Measurements from ENCODE around the gene MAEA.
"Not testable (repeated sequence)": the region's sequence is repeated elsewhere in the genome, so short reads cannot be mapped to it uniquely, and the experiment has no call there.

MAEA gene

GRCh38 chr4:1321946-1322650 is 32.4 kb downstream of the MAEA start:
- no peak for DNase-seq (ENCODE audit: low spot score)

GRCh38 chr4:1323280-1323634 is 33.6 kb downstream of the MAEA start:
- DNase-seq (ENCODE audit: low spot score), result no peak

GRCh38 chr4:1323635-1324442 is 34.1 kb downstream of the MAEA start:
- no peak for DNase-seq (ENCODE audit: low spot score)

DNA sequence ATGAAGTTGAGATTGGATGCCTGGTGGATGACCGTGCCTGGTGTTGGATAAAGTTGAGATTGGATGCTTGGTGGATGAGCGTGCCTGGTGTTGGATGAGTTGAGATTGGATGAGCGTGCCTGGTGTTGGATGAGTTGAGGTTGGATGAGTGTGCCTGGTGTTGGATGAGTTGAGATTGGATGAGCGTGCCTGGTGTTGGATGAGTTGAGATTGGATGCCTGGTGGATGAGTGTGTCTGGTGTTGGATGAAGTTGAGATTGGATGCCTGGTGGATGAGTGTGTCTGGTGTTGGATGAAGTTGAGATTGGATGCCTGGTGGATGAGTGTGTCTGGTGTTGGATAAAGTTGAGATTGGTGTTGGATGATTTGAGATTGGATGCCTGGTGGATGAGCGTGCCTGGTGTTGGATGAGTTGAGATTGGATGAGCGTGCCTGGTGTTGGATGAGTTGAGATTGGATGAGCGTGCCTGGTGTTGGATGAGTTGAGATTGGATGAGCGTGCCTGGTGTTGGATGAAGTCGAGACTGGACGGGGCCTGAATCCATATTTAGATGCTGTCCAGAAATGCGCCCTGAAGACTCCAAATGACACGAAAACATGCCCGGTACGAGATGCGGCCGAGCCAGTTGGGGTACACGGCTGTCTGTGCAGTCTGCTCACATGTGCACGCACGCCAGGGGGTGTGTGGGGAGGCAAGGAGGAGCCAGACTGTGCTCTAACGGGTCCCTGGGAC is 34.9 kb downstream of the MAEA start:
- not testable (repeated sequence) for DNase-seq (ENCODE audit: low spot score)

DNA sequence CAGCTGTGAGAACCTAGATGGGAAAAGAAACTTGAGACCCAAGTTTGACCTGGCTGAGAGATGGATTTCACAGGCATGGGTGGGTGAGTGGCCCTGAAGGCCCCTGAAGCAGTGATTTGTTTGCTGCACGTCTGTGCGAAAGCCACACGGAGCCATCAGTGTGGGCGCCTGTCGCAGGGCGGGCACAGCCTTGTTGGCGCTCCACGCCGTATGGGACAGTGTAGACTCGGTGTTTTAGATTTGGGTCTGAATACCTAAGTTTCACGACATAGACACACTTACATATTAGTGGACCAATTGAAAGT is 35.4 kb downstream of the MAEA start:
- no peak for DNase-seq (ENCODE audit: low spot score)

GRCh38 chr4:1325681-1326635 is 36.3 kb downstream of the MAEA start:
- no peak for DNase-seq (ENCODE audit: low spot score)

DNA sequence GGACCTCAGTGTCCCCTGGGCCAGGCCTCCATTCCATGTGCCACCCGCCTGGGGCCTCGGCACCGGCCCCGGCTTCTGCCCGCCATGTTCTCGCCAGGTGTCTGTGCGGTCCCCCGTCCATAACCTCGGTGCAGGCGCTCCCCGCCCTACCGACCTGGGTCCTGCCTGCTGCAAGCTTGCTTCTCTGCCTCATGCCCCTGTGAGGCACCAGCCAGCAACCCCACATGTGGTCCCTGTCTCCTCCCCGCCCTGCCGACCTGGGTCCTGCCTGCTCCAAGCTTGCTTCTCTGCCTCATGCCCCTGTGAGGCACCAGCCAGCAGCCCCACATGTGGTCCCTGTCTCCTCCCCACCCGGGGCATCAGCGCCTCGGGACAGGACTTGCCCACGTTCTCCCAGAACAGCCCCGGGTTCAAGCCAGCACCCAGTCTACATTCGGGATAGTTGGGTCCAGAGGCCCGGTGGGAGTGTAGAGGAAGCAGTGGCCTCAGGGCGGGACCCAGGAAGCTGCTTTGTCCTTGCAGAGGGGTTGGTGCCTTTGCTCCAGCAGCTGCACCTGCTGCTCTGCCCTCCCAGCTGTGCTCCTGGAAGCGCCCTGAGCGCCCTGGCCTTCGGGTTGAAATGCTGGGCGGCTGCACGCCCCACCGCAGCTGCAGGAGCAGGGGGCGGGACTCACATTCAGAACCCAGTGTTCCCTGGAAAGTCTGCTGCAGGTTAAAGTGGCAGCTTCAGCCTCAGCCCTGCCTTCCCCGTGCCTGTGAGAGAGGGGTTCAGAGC is 37.2 kb downstream of the MAEA start:
- DNase-seq (ENCODE audit: low spot score), result no peak

DNA sequence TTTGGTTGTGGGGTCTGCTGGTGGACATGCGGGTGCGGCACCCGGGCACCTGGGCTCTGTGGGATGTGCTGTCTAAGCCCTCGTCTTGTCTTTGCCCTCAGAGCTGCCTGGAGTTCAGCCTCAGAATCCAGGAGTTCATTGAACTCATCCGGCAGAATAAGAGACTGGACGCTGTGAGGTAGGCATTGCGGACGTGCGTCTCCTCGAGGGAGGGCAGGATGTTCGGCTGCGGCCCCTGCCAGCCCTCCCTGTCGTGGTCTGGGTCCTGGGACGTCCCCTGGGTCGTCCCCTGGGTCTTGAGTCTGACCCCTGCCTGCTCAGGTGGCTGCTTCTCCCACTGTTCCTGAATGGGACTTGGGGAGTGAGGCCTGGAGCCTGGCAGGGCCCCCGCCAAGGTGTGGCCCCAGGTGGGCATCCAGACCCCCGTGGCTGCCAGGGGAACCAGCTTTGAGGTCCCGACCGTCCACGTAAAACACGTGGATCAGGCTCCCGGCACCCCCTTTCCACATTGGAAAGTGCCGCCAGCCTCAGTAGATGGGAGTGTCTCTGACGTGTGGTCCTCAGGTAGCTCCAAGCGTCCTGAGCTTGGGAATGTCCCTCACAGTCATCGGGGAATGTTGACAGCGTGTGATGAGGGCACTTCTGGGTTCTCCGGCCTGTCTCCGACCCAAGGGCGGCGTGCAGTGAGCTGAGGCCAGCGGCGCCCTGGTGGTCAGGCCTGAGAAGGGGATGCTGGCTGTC is 38.0 kb downstream of the MAEA start:
- no peak for DNase-seq (ENCODE audit: low spot score)

DNA sequence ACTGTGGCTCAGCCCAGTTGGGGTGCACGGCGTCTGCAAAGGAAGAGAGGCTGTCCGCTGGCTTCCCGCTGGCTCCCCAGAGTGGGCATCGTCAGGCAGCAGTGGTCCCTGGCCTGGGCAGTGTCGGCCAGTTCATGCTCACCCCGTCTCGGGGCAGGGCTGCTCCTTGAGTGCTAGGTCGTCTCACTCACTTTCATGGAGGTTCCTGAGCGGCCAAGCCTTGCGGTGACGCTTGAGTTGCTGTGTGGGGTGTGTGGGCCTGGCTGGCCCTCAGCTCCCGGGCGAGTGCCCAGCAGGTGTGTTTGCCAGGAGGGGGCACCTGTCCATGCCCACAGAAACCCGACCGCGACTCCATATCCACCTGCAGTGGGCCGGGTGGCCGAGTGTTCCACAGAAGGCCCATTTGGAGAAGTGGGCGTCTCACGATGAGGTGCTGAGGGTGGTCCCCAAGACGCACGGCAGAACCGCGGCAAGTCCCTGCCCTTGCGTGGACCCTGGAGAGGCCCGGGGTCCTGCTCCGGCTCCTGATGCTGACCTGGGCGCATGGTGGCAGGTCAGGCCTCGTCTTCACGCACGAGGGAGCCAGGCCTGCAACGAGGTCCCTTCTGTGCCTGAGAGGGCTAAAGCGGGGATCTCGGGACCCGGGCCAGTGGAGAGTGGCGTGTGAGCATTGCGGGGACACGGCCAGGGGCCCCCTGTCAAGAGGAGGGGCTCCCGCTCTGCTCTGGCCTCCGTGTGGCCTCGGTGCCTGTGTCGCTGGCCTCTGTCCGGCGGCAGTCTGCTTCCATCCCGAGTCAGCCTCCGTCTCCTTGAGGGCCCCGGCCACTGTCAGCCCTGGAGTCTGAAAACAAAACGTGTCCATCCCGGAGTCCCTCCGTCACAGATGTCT is 38.8 kb downstream of the MAEA start:
- DNase-seq (ENCODE audit: low spot score), result no peak

DNA sequence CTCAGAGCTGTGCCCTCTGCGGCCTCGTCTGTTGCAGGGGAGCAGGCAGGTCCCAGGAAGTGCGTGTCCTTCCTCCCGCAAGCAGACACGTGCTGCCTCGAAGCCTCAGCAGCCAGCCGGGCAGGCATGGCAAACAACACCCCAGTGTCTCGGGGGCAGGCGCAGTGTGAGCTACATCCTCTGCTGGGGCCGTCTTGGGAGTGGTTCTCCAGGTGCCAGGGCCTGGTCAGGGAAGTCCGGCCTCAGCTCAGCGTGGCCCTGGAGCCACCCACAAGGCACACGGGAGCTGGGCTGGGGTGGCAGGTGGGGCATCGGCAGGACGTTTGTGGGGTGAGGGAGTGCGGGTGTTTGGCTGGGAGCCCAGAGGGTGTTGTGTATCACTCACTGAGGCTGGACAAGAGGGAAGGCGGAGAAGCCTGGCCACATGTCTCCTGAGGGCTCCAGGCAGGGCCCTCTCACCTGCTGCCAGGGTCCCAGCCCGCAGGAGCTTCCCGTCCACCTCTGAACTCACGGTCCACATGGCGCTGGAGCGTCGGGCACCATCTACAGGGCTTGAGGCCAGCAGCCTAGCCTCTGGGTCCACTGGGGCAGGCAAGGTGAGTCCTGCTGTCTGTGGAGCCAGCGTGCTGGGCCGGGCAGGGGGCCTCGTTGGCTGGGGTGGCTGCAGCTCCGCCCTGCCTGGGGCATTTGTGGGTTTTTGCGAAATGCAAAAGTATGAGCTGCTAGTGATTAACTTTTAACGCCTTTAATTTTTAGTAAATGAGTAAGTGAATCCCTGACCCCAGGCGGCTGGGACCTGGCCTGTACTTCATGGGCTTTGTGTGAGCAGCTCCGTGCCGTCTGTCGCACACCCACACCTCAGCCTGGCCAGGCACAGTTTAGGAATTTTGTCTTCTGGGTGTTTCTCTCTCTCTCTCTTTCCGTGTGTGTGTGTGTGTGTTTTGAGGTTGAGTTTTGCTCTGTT is 40.0 kb downstream of the MAEA start:
- DNase-seq (ENCODE audit: low spot score), result no peak

GRCh38 chr4:1330761-1331590 is 41.3 kb downstream of the MAEA start:
- no peak for DNase-seq (ENCODE audit: low spot score)

- no peak for DNase-seq (ENCODE audit: low spot score)
Measured at GRCh38 chr4:1331591-1332353, 42.1 kb downstream of the MAEA start.

GRCh38 chr4:1332686-1333085 is 43.0 kb downstream of the MAEA start:
- no peak for DNase-seq (ENCODE audit: low spot score)

- DNase-seq (ENCODE audit: low spot score), result peak; percentile 49
Measured at GRCh38 chr4:1333256-1333655, 43.6 kb downstream of the MAEA start.

DNA sequence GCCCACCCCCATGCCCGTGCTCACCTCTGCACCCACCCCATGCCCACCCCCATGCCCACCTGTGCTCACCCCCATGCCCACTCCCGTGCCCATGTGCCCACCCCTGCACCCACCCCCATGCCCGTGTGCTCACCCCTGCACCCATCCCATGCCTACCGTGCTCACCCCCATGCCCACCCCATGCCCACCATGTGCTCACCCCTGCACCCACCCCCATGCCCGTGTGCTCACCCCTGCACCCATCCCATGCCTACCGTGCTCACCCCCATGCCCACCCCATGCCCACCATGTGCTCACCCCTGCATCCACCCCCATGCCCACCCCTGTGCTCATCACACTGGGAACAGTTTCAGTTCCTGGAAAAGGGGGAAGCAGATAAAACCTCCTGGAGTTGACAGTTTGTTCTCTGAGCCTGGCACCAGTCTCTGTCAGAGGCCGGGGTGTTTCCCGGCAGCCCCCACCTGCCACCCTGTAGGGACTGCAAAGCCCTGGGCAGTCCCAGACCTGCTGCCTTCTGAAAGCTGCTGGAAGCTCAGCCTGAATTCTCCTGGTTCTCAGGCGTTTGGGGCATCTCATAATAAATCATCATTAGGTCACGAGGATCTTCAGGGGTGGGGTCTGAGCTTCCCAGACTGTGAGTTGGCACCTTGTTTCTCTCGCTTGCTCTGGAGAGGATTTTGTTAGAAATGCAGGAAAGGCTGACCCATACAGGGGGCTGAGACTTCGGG is 44.3 kb downstream of the MAEA start:
- not testable (repeated sequence) for DNase-seq (ENCODE audit: low spot score)

DNA sequence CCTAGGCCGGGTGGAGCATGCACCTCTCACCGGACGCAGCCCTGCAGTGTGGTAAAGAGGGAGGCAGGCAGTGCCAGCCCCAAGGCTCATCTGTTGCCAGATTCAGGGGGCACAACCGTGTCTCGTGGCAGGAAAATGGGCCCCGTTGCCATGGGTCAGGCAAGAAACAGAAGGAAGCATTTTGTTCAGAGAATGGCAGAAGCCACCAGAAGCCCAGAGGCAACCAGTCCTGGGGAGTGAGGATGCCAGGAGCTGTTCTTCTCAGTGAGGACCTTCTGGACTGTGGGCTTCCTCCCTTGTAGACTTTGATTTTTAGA is 44.8 kb downstream of the MAEA start:
- peak; percentile 64 for DNase-seq (ENCODE audit: low spot score)

Data from Ammon's horn (tissue), 1 donor.